HepG2 (cell line): Measurements from ENCODE around the gene PLEKHA8. TPM values are rescaled to one million over a fixed set of nuclear protein-coding genes. Genes with fewer than 3 reads are reported as not detected.

ENCODE experiments used
- ATAC-seq: fragments of 200-7000 bp; cut with Tn5 transposase; 3 replicates; pipeline ENCODE4 v1.9.1; 2020; ENCODE audit warnings: mild to moderate bottlenecking, moderate library complexity
- BruUV-seq: library from RNA; stranded (reverse); fragments of 400-500 nt; replicated peaks from 2 replicates; lab custom pipeline; 2021; lab: Mats Ljungman, UMichigan
- CTCF ChIA-PET: fragments of 300-600 bp; formaldehyde crosslinking; extraction: SDS; loops from one replicate; lab custom pipeline; 2021; ENCODE audit warnings: low total read pairs, inconsistent platforms, low intra/inter-chr PET ratio; lab: Yijun Ruan, JAX
- POLR2A ChIA-PET: fragments of 350-600 bp; sonication (Branson Sonifier 250); formaldehyde crosslinking; loops from one replicate; lab custom pipeline; 2020; ENCODE audit warnings: antibody characterized with exemption, inconsistent platforms; lab: Yijun Ruan, JAX
- DNase-seq: peaks from one replicate; pipeline ENCODE4 v3.0.0-alpha.2; 2015; ENCODE audit warnings: low spot score
- FAIRE-seq: peaks from 3 replicates; lab custom pipeline; 2011; peaks lifted over from hg19 to GRCh38; lab: Jason Lieb, UNC
- H2AFZ ChIP-seq: one replicate; pipeline ENCODE4 v1.6.1; 2011; ENCODE audit warnings: low read length, inconsistent platforms
- H3K27ac ChIP-seq: fragments of 300-600 bp; 3 replicates; pipeline ENCODE4 v1.8.0; 2011; ENCODE audit warnings: mixed run types, mild to moderate bottlenecking, mixed read lengths, low read length, inconsistent platforms; ENCODE audit not compliant: insufficient read depth; ENCODE audit errors: extremely low read length
- H3K27me3 ChIP-seq, 2 experiments: fragments of 200-600 bp in 1 of 2; 2 replicates in 1 of 2; 3 replicates in 1 of 2; pipeline versions ENCODE4 v1.6.0 to v1.8.0; 2011; ENCODE audit warnings: low read length in 2 of 2, mild to moderate bottlenecking in 2 of 2, moderate library complexity in 2 of 2, inconsistent platforms in 1 of 2; ENCODE audit not compliant: insufficient read depth in 2 of 2, control insufficient read depth in 1 of 2
- H3K36me3 ChIP-seq, 2 experiments: fragments of 200-600 bp in 1 of 2; replicated peaks in 1 of 2; 2 replicates in 1 of 2; 3 replicates in 1 of 2; pipeline versions ENCODE4 v1.5.1 to v1.8.0; 2011; ENCODE audit warnings: low read length in 2 of 2, inconsistent platforms in 1 of 2; ENCODE audit not compliant: insufficient read depth in 2 of 2, control insufficient read depth in 1 of 2
- H3K4me1 ChIP-seq: 2 replicates; pipeline ENCODE4 v1.5.1; 2012; ENCODE audit warnings: low read length, inconsistent platforms; ENCODE audit not compliant: insufficient read depth
- H3K4me2 ChIP-seq: 2 replicates; pipeline ENCODE4 v1.6.0; 2011; ENCODE audit warnings: low read depth, low read length, inconsistent platforms
- H3K4me3 ChIP-seq, 3 experiments: fragments of 200-600 bp in 1 of 3; sonication (generic), shearing (Covaris generic) in 1 of 3; replicated peaks in 1 of 3; 2 replicates each; pipeline ENCODE4 v1.5.1; 2011 to 2016; ENCODE audit warnings: low read length in 3 of 3, inconsistent platforms in 2 of 3, low read depth in 2 of 3, mild to moderate bottlenecking in 2 of 3, control low read depth in 1 of 3, mixed read lengths in 1 of 3; ENCODE audit not compliant: insufficient read depth in 1 of 3
- H3K79me2 ChIP-seq: one replicate; pipeline ENCODE4 v1.6.1; 2011; ENCODE audit warnings: low read length, inconsistent platforms; ENCODE audit not compliant: insufficient read depth
- H3K9ac ChIP-seq: 2 replicates; pipeline ENCODE4 v1.6.0; 2011; ENCODE audit warnings: mild to moderate bottlenecking, low read depth, low read length, inconsistent platforms; ENCODE audit not compliant: insufficient read depth
- H3K9me3 ChIP-seq: 2 replicates; pipeline ENCODE4 v1.5.1; 2012; ENCODE audit warnings: mild to moderate bottlenecking, low read length
- H4K20me1 ChIP-seq: 2 replicates; pipeline ENCODE4 v1.6.0; 2011; ENCODE audit warnings: inconsistent platforms, mild to moderate bottlenecking, low read length, moderate library complexity; ENCODE audit not compliant: insufficient read depth
- AHDC1 ChIP-seq: sonication (generic); formaldehyde crosslinking; IDR thresholded peaks from 2 replicates; pipeline ENCODE4 v1.5.1; 2020; ENCODE audit warnings: mild to moderate bottlenecking, missing genetic modification reagents, borderline replicate concordance
- IKZF4 ChIP-seq: sonication (generic); formaldehyde crosslinking; IDR thresholded peaks from 2 replicates; pipeline ENCODE4 v1.5.1; 2020; ENCODE audit warnings: borderline replicate concordance, mild to moderate bottlenecking, low read depth, missing genetic modification reagents; ENCODE audit errors: not compliant biosample characterization
- SIX4 ChIP-seq: sonication (generic); formaldehyde crosslinking; IDR thresholded peaks from 2 replicates; pipeline ENCODE4 v1.4.0; 2020; ENCODE audit warnings: missing genetic modification reagents
- TEF ChIP-seq: sonication (generic); formaldehyde crosslinking; IDR thresholded peaks from 2 replicates; pipeline ENCODE4 v1.5.0; 2020; ENCODE audit warnings: missing genetic modification reagents
- ZBED4 ChIP-seq: sonication (generic); formaldehyde crosslinking; IDR thresholded peaks from 2 replicates; pipeline ENCODE4 v1.4.0; 2020; ENCODE audit warnings: missing genetic modification reagents, borderline replicate concordance
- ZNF253 ChIP-seq: sonication (generic); formaldehyde crosslinking; IDR thresholded peaks from 2 replicates; pipeline ENCODE4 v1.8.0; 2022; ENCODE audit warnings: mild to moderate bottlenecking, missing genetic modification reagents, borderline replicate concordance
- ZNF556 ChIP-seq: sonication (generic); formaldehyde crosslinking; IDR thresholded peaks from 2 replicates; pipeline ENCODE4 v1.4.0; 2020; ENCODE audit warnings: mild to moderate bottlenecking, missing genetic modification reagents, borderline replicate concordance
- ZNF770 ChIP-seq: sonication (generic); formaldehyde crosslinking; IDR thresholded peaks from 2 replicates; pipeline ENCODE4 v1.5.0; 2020; ENCODE audit warnings: mild to moderate bottlenecking, missing genetic modification reagents
- WGBS: methylation state at CpG from one replicate; pipeline ENCODE4 v1.1.6; 2017; ENCODE audit warnings: low lambda C conversion rate; 5-methylcytosine and 5-hydroxymethylcytosine counted together
- in situ Hi-C: cut with HindIII; loops from 2 replicates; pipeline ENCODE4 v1.10.0; 2017; ENCODE audit warnings: low pct_unique_long_range_greater_than_20kb; ENCODE audit not compliant: extremely low pct_ligation_motif_present
- intact Hi-C: fragments of 100-400 bp; cut with micrococcal nuclease; formaldehyde crosslinking; loops from one replicate; pipeline ENCODE4 v1.10.0; 2022; ENCODE audit not compliant: unreplicated experiment
- polyA plus RNA-seq, 8 experiments: library from polyadenylated mRNA; depleted of rRNA in 3 of 8; stranded (reverse) in 7 of 8; unstranded in 1 of 8; fragments of >200 nt; fragmentation: Illumina TruSeq in 4 of 8; extraction: Trizol in 4 of 8; gene quantifications; 2 replicates each; pipeline versions ENCODE4 v1.2.1 to v1.2.3, GENCODE V29; 2011 to 2016; ENCODE audit warnings: low read depth in 4 of 8, missing spikeins in 1 of 8, mixed read lengths in 1 of 8; ENCODE audit not compliant: insufficient read depth in 1 of 8
- total RNA-seq, 5 experiments: library from RNA; depleted of rRNA; stranded (reverse); fragments of >200 nt; fragmentation: Illumina TruSeq; extraction: Trizol; gene quantifications; 2 replicates each; pipeline ENCODE4 v1.2.3, GENCODE V29; 2016; ENCODE audit warnings: low read depth in 1 of 5

The PLEKHA8 gene
- total and polyA plus RNA-seq, 2 of the 13 experiments (the other 11 are each of a cell fraction or from before 2014, with no cell fraction given) = 12.5 to 26.4 TPM

GRCh38 chr7:30170476-30171205, 142.4 kb downstream of the PLEKHA8 start:
- intact Hi-C loops = no loop called here
- no peak overlapping the region for H2AFZ ChIP-seq
- TF ChIP-seq ZBED4 (CRISPR knock-in tag) (no peak), AHDC1 (CRISPR knock-in tag) (no peak), IKZF4 (no peak), SIX4 (CRISPR knock-in tag) (no peak), ZNF556 (no peak), ZNF770 (CRISPR knock-in tag) (no peak), TEF (CRISPR knock-in tag) (no peak), ZNF253 (CRISPR knock-in tag) (no peak)
- in situ Hi-C loops = no loop called here
- ATAC-seq (no peak), FAIRE-seq (no peak), DNase-seq (no peak)
- H3K4me3 ChIP-seq = no peak overlapping the region
- ChIA-PET CTCF (no interaction called here), POLR2A (no interaction called here)
- no peak overlapping the region for H3K9ac ChIP-seq
- no peak overlapping the region for H3K4me2 ChIP-seq
- H3K27me3 ChIP-seq = no peaks in the 10 kb centered on the region
- 50% methylated on average over 6 of the region's 6 CpGs for WGBS
- H3K79me2 ChIP-seq = no peaks in the 10 kb centered on the region
- no peak overlapping the region for H3K27ac ChIP-seq
- no peaks in the 10 kb centered on the region for H4K20me1 ChIP-seq
- H3K36me3 ChIP-seq = no peaks in the 10 kb centered on the region
- no peaks in the 10 kb centered on the region for H3K9me3 ChIP-seq
- BruUV-seq = no TSS peak
- peaks cover 11% of the 10 kb centered on the region for H3K4me1 ChIP-seq
